Measurements from ENCODE around the gene NOD1.
A peak's percentile ranks its signal among the peaks of the same experiment; 100 is the strongest.
"Not testable (repeated sequence)": the region's sequence is repeated elsewhere in the genome, so short reads cannot be mapped to it uniquely, and the experiment has no call there.

NOD1 gene

DNA sequence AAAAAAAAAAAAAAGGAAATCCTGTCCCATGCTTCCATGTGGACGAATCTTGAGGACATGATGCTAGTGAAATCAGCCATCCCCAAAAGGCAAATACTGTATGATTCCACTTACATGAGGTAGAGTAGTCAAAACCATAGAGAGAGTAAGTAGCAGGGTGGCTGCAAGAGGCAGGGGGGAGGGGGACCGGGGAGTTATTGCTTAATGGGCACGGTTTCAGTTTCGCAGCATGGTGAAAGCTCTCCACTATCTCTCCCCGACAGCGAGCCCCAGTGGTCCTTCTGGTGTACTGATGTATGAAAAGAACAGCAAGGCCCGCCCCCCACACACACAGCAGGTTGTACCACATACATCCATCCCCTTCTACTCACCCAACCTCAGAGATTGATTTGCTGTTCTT is 32.8 kb downstream of the NOD1 start:
- peak; percentile 74 for DNase-seq

GRCh38 chr7:30437823-30438574 is 40.6 kb downstream of the NOD1 start:
- DNase-seq: no peak

DNA sequence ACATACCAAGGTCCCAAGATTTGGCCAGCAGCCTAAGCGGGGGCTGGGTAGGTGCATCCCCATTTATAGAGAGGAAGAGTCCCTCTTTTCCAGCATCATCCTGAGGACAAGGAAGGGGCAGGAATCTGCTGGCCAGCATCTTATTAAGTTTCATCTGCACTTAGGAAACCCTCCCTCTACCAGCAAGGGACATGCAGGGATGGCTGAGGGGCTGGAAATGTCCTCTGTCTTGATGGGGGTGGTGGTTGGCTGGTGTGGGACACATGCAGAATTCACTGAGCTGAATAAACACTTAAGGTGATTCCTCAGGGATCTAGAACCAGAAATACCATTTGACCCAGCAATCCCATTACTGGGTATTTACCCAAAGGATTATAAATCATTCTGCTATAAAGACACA is 42.1 kb downstream of the NOD1 start:
- DNase-seq: no peak

DNA sequence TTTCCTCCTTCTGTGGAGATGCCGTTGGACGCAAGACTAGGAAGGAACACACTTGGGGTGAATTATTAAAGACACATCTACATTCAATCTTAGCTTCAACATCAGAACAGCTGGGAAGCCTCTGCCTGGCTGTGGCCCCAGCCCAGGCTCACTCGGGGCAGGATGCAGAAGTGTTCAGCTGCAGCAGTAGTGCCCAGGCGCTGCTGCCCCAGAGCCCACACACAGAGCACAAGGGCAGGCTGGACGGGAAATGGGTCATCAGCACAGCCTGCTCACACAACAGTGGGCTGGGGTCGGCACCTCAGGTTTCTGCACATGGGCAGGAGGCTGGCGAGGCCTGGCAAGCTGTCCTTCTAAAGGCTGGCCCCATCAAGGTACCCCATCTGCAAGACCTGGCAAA is 42.5 kb downstream of the NOD1 start:
- no peak for DNase-seq

DNA sequence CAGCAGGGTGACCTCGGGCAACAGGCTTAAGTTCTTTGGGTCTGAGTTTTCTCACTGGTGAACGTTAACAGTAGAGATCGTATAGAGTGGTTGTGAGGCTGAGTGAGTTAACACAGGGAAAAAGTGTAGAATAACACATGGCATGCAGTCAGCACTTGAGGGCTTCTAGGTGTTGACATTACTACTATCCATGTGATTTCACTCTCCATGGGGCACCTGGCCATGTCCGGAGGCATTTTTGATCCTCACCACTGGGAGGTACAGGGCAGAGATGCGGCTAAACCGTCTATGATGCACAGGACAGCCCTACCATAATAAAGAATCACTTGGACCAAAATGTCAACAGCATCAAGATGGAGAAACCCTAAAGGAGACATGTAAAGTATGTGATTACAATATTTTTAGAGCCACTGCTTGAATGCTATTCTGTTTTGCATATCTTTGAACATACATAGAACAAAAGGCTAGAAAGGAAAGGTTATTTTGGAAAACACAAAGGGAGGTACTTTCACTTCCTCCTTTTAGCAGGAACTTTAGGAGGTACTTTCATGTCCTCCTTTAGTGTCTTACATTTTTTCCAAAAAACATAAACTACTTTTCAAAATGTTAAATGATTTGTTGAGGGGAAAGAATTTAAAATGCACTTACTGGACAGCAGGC is 44.3 kb downstream of the NOD1 start:
- DNase-seq: no peak

DNA sequence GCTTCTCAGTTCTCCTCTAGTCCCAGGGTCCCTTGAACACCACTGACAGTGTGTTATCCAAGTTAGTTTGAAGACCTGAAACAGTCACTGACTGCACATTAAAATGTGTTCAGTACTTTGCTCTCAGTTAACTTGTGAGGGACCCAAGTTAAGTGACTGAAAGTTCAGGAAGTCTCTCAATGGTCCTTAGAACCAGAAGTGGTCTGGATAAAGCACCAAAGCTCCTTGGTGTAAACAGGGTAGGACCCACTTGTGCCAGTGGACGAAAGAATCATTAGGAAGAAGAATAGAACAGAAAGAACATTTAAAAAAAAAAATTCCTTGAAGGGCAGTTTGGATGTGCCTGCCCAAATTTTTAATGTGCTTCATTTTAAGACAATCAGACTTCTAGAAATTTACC is 45.1 kb downstream of the NOD1 start:
- no peak for DNase-seq

- DNase-seq: peak; percentile 76
Measured at GRCh38 chr7:30433082-30433481, 45.5 kb downstream of the NOD1 start.

DNA sequence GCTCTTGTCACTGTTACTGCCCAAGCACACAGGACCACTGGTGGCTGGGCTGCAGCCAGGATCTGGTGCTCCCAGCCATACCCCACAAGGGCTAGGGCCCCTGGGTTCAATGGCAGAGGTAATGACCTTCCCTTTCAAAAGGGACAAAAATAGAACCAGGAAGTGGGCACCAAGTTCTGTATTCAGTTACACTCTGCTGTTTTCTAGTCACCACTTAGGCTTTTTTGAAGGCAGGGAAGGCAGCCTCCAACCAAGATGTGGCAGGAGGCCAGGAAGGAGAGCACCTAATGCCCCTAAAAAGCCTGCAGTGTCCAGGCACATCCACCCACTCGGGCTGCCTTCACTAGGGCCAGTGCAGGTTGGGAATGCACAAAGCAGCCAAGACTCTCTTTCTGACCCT is 47.8 kb downstream of the NOD1 start:
- DNase-seq: no peak

DNA sequence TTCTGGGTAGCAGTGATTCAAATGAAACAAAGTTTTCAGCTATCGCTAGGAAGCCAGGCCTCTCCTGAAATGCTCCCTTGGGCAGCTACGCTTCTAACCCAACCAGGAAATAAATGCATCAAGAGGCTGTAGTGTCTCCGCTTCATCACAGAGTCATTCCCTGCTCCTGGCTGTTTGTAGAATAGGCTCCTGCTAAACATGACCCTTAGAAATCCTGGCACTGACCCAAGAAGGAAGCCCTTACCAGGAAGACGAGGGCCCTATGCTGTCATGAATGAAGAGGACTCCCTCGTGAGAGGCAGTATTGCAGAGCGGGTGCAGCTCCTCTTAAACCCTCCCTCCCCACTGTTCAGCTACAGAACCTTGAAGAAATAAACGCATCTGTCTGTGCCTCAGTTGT is 48.3 kb downstream of the NOD1 start:
- DNase-seq: no peak

DNA sequence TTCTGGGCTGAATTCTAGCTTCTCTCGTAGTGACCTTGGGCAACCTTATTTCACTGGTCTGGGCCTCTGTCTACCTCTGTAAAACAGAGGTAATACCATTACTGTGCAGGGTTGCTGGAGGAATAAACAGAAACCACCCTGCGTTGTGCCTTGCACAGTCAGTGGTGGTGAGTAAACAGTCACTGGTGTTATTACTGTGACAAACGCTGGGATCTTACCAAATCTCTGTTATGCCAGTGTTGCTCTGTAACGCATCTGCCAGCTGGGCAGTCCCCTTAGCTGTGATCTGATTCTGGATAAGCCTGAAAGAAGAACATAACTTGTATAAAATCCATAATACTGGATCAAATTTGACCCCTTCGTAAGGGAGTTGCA is 49.4 kb downstream of the NOD1 start:
- DNase-seq: no peak

DNA sequence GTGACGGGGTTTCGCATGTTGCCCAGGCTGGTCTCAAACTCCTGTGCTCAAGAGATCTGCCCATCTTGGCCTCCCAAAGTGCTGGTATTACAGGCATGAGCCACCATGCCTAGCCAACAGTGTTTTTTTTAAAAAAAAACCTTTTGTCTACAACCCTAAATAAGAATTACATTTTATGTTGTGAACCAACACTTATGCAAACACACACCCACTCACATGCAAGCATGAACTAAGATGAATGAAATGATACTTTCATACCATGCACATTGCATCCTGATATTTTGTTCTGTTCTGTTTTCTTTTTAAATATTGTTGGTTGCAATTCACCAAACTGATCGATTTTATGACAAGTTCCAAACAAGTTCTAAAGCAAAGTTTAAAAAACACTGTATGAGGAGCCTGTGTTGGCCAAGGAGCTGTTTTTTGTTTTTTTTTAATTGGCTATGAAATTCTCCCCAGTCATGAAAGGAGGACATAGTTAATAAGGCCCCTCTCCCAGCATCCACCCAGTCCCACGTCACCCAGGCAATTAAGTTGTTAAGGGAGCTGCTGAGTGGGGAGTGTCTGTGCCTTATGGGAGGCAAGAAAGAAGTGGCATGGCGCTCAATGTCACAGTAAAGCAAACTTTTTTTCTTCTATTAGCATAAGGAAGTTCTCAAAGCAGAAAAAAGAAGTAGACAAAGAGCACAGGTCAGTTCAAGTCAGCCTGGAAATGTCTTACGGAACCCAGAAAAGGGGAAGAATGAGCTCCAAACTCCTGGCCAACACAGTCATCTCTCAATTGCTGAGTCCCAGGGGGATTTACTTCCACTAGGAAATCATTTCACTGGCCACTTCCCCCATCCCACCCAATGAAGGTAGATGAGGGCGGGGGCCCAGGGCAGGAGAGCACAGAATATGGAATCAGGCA is 50.1 kb downstream of the NOD1 start:
- DNase-seq: no peak

DNA sequence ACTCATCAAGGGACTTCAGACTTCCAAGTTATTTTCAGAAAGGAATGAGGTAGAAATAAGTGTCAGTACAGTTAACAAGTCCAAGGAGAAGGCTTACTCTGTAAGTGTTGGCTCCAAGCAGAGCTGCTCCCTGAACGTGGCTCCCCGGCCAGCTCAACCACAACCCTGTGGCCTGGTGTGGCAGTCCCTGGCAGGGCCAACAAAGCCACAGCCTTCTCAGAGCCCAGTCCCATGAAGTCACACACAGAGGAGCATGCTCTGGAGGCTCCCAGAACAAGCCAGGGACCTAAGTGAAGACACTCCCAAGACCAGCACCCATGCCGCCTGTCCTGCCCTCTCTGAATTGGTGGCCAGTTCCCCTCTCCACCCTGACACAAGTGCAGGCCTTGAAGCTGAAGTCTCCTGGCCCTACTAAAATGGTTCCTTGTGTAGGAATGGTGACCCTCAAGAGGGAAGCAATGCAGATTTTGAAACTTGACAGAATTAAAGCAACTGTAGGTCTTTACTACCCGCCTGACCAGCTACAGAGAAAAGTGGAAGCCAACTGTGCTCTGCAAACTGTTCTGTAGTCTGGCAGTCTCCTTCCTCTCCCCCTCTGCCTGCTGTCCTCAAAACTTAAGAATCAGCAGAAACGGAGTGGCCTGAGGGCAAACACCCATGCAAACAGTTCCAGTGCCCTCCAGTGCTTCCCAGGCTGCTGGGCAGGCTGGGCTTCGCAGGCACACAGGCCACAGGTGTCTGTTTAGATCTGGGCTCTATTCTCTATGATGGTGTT is 51.1 kb downstream of the NOD1 start:
- no peak for DNase-seq

- no peak for DNase-seq
Measured at GRCh38 chr7:30424506-30424905, 54.1 kb downstream of the NOD1 start.

- DNase-seq: no peak
Measured at GRCh38 chr7:30423788-30424505, 54.6 kb downstream of the NOD1 start.

DNA sequence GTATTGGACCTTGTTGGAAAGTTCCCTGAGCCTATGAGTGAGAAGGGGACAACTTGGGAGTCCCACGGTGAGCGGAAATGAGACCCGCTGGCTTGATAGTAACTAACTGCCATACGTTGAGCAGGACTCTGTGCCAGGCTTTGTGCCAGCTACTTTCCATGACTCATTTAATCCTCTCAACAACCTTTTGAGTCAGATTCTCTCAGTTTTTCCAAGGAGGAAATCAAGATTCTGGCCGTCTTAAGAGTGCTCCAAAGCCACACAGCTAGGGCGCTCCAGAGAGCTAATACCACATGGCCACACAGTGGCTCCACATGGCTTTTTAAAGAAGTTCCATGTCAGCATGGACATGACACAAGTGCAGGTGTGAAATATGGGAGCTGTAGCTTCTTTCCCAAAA is 55.7 kb downstream of the NOD1 start:
- no peak for DNase-seq

DNA sequence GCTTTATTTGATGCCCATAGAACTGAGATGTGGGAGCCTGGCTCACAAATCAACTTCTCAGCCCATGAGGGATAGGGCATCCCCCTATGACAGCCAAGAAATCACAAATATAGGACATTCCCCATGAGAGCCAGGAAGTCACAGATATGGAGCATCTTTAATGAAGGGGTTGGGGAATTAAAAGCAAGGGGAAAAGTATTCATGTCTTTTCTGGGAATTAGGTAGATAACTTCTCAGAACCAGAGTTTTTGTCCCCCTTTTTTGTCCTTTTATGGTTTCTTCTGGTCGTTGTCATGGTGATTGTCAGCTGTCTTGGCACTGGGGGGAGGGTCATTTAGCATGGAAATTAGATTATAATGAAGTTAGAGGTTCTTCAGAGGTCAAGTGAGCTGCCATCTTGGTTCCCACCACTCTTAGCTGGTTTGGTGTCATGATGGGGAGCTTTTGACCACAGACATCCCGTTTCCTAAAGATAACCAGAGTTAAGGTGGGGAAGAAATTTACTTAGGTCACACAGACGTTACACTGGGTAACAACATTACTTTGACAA is 56.9 kb downstream of the NOD1 start:
- DNase-seq: no peak

- DNase-seq: no peak
Measured at GRCh38 chr7:30420662-30421061, 57.9 kb downstream of the NOD1 start.

GRCh38 chr7:30420080-30420479 is 58.5 kb downstream of the NOD1 start:
- not testable (repeated sequence) for DNase-seq

DNA sequence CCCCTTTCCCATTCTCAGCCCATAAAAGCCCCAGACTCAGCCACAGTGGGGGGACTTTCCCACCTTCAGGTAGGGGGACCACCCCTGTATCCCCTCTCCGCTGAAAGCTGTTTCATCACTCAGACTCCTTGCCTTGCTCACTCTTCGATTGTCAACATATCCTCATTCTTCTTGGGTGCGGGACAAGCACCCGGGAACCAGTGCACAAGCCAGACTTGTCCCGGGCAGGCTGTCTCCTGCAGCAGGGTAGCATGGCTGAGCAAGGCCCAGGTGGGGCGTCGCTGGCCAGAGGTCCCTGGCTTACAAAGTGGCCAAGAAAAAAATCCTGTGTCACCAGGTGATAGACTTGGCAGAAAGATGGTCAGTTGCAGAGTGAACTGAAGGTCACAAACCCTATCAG is 64.7 kb downstream of the NOD1 start:
- DNase-seq: no peak

GRCh38 chr7:30412782-30413504 is 65.6 kb downstream of the NOD1 start:
- no peak for DNase-seq

- no peak for DNase-seq
Measured at GRCh38 chr7:30411897-30412296, 66.7 kb downstream of the NOD1 start.

Measured in femur (tissue), 1 donor.